Activated T-cell treated with anti-CD3 and anti-CD28 coated beads, Interleukin-2, amount 50 U/mL, for 24 hours (primary cell): ENCODE results near the gene DAP.
"Not testable (repeated sequence)": the region's sequence is repeated elsewhere in the genome, so short reads cannot be mapped to it uniquely, and the experiment has no call there.

Source experiments
- DNase-seq: peaks from one replicate; pipeline ENCODE4 v3.0.0-alpha.2; 2020
- H3K27ac Mint-ChIP-seq: 2 replicates; pipeline ENCODE4 v1.8.0; 2020; ENCODE audit warnings: mild to moderate bottlenecking, mixed read lengths
- H3K27me3 Mint-ChIP-seq: 2 replicates; pipeline ENCODE4 v1.8.0; 2020; ENCODE audit warnings: mixed read lengths
- H3K36me3 Mint-ChIP-seq: 2 replicates; pipeline ENCODE4 v1.8.0; 2020; ENCODE audit warnings: low read depth, mixed read lengths
- H3K4me1 Mint-ChIP-seq: 2 replicates; pipeline ENCODE4 v1.8.0; 2020; ENCODE audit warnings: low read depth, mixed read lengths
- H3K4me3 Mint-ChIP-seq: 2 replicates; pipeline ENCODE4 v1.8.0; 2020; ENCODE audit warnings: mild to moderate bottlenecking, moderate library complexity, mixed read lengths
- H3K9me3 Mint-ChIP-seq: 2 replicates; pipeline ENCODE4 v1.8.0; 2020; ENCODE audit warnings: mixed read lengths

Gene DAP

GRCh38 chr5:10733426-10733825, 27.6 kb downstream of the DAP start:
- Mint-ChIP-seq H3K4me3 (no peak overlapping the region), H3K36me3 (peaks cover 57% of the 10 kb centered on the region), H3K27ac (no peak overlapping the region), H3K9me3 (no peaks in the 10 kb centered on the region), H3K27me3 (no peaks in the 10 kb centered on the region), H3K4me1 (peaks cover 8% of the 10 kb centered on the region)
- no peak for DNase-seq

GRCh38 chr5:10731913-10732312, 29.1 kb downstream of the DAP start:
- Mint-ChIP-seq H3K9me3 (no peaks in the 10 kb centered on the region), H3K27me3 (no peaks in the 10 kb centered on the region), H3K4me1 (peaks cover 18% of the 10 kb centered on the region), H3K27ac (no peak overlapping the region), H3K4me3 (no peak overlapping the region), H3K36me3 (peaks cover 55% of the 10 kb centered on the region)
- DNase-seq = no peak

GRCh38 chr5:10730043-10730351, 31.0 kb downstream of the DAP start:
- no peaks in the 10 kb centered on the region for H3K9me3 Mint-ChIP-seq
- no peaks in the 10 kb centered on the region for H3K27me3 Mint-ChIP-seq
- no peak overlapping the region for H3K4me3 Mint-ChIP-seq
- peaks cover 62% of the 10 kb centered on the region for H3K36me3 Mint-ChIP-seq
- DNase-seq = no peak
- peaks cover 31% of the 10 kb centered on the region for H3K4me1 Mint-ChIP-seq
- H3K27ac Mint-ChIP-seq = no peak overlapping the region

- Mint-ChIP-seq H3K36me3 (peaks cover 62% of the 10 kb centered on the region), H3K27me3 (no peaks in the 10 kb centered on the region), H3K9me3 (no peaks in the 10 kb centered on the region), H3K4me3 (no peak overlapping the region), H3K4me1 (peaks cover 33% of the 10 kb centered on the region), H3K27ac (no peak overlapping the region)
- DNase-seq = no peak
These were observed 31.6 kb downstream of the DAP start for GRCh38 chr5:10729320-10730042.

GRCh38 chr5:10728679-10729078, 32.4 kb downstream of the DAP start:
- Mint-ChIP-seq H3K27ac (no peak overlapping the region), H3K36me3 (peaks cover 54% of the 10 kb centered on the region), H3K9me3 (no peaks in the 10 kb centered on the region), H3K27me3 (no peaks in the 10 kb centered on the region), H3K4me3 (no peak overlapping the region), H3K4me1 (peaks cover 33% of the 10 kb centered on the region)
- no peak for DNase-seq

- Mint-ChIP-seq H3K9me3 (no peaks in the 10 kb centered on the region), H3K27me3 (no peaks in the 10 kb centered on the region), H3K36me3 (peaks cover 52% of the 10 kb centered on the region), H3K27ac (no peak overlapping the region), H3K4me1 (peaks cover 32% of the 10 kb centered on the region), H3K4me3 (no peak overlapping the region)
- no peak for DNase-seq
These were observed 33.2 kb downstream of the DAP start for GRCh38 chr5:10727861-10728260.

GRCh38 chr5:10726913-10727517, 34.0 kb downstream of the DAP start:
- Mint-ChIP-seq H3K4me1 (peaks cover 28% of the 10 kb centered on the region), H3K27ac (peak overlapping the region; percentile 61), H3K4me3 (no peak overlapping the region), H3K36me3 (peaks cover 51% of the 10 kb centered on the region), H3K9me3 (no peaks in the 10 kb centered on the region), H3K27me3 (no peaks in the 10 kb centered on the region)
- no peak for DNase-seq

- Mint-ChIP-seq H3K4me1 (peaks cover 28% of the 10 kb centered on the region), H3K36me3 (peaks cover 53% of the 10 kb centered on the region), H3K9me3 (no peaks in the 10 kb centered on the region), H3K27ac (peak overlapping the region; percentile 24), H3K4me3 (no peak overlapping the region), H3K27me3 (no peaks in the 10 kb centered on the region)
- DNase-seq = no peak
These were observed 34.7 kb downstream of the DAP start for GRCh38 chr5:10726179-10726912.

GRCh38 chr5:10725636-10726035, 35.4 kb downstream of the DAP start:
- no peaks in the 10 kb centered on the region for H3K27me3 Mint-ChIP-seq
- H3K36me3 Mint-ChIP-seq = peaks cover 58% of the 10 kb centered on the region
- peaks cover 28% of the 10 kb centered on the region for H3K4me1 Mint-ChIP-seq
- no peak overlapping the region for H3K4me3 Mint-ChIP-seq
- no peak for DNase-seq
- no peak overlapping the region for H3K27ac Mint-ChIP-seq
- no peaks in the 10 kb centered on the region for H3K9me3 Mint-ChIP-seq

- Mint-ChIP-seq H3K9me3 (no peaks in the 10 kb centered on the region), H3K36me3 (peaks cover 62% of the 10 kb centered on the region), H3K4me1 (peaks cover 28% of the 10 kb centered on the region), H3K27me3 (no peaks in the 10 kb centered on the region), H3K4me3 (no peak overlapping the region), H3K27ac (no peak overlapping the region)
- no peak for DNase-seq
These were observed 36.1 kb downstream of the DAP start for GRCh38 chr5:10724781-10725507.

- Mint-ChIP-seq H3K36me3 (peaks cover 60% of the 10 kb centered on the region), H3K4me1 (peaks cover 25% of the 10 kb centered on the region), H3K4me3 (no peak overlapping the region), H3K27ac (no peak overlapping the region), H3K9me3 (no peaks in the 10 kb centered on the region), H3K27me3 (no peaks in the 10 kb centered on the region)
- DNase-seq = no peak
These were observed 37.5 kb downstream of the DAP start for GRCh38 chr5:10723514-10723913.

- not testable (repeated sequence) for H3K27ac Mint-ChIP-seq, H3K4me1 Mint-ChIP-seq, H3K9me3 Mint-ChIP-seq, DNase-seq, H3K27me3 Mint-ChIP-seq, H3K4me3 Mint-ChIP-seq
- peaks cover 61% of the 10 kb centered on the region for H3K36me3 Mint-ChIP-seq
These were observed 40.3 kb downstream of the DAP start for GRCh38 chr5:10720766-10721165.

- Mint-ChIP-seq H3K27me3 (no peaks in the 10 kb centered on the region), H3K9me3 (no peaks in the 10 kb centered on the region), H3K36me3 (peaks cover 60% of the 10 kb centered on the region), H3K27ac (no peak overlapping the region), H3K4me1 (peaks cover 1% of the 10 kb centered on the region), H3K4me3 (no peak overlapping the region)
- no peak for DNase-seq
These were observed 41.1 kb downstream of the DAP start for GRCh38 chr5:10719965-10720364.

GRCh38 chr5:10718617-10719016, 42.4 kb downstream of the DAP start:
- peaks cover 63% of the 10 kb centered on the region for H3K36me3 Mint-ChIP-seq
- DNase-seq, H3K27me3 Mint-ChIP-seq, H3K4me3 Mint-ChIP-seq, H3K9me3 Mint-ChIP-seq, H3K4me1 Mint-ChIP-seq, H3K27ac Mint-ChIP-seq: not testable (repeated sequence)

GRCh38 chr5:10716825-10717224, 44.2 kb downstream of the DAP start:
- not testable (repeated sequence) for H3K27me3 Mint-ChIP-seq, H3K4me3 Mint-ChIP-seq, H3K9me3 Mint-ChIP-seq, DNase-seq, H3K27ac Mint-ChIP-seq, H3K4me1 Mint-ChIP-seq
- H3K36me3 Mint-ChIP-seq = peaks cover 63% of the 10 kb centered on the region
